Sigmoid colon (tissue), 7 donors: ENCODE measurements around the gene ZNF511. TPM values are rescaled to one million over a fixed set of nuclear protein-coding genes. Genes with fewer than 3 reads are reported as not detected.

Experiments
- DNase-seq: peaks from one replicate; pipeline ENCODE4 v3.0.0-alpha.2; 2019
- H3K27ac ChIP-seq, 4 donors: fragments of 200-600 bp; sonication (generic); one replicate each; pipeline ENCODE4 v1.5.1; 2016 to 2019; ENCODE audit warnings: mild to moderate bottlenecking in 1 of 4
- H3K27me3 ChIP-seq, 3 donors: fragments of 200-600 bp; sonication (generic); one replicate each; pipeline ENCODE4 v1.5.1; 2019; ENCODE audit warnings: mild to moderate bottlenecking in 1 of 3
- H3K36me3 ChIP-seq, 4 donors: fragments of 200-600 bp; sonication (generic); one replicate each; pipeline ENCODE4 v1.5.1; 2016 to 2019
- H3K4me1 ChIP-seq, 4 donors: fragments of 200-600 bp; sonication (generic); one replicate each; pipeline ENCODE4 v1.5.1; 2017 to 2019
- H3K4me3 ChIP-seq, 4 donors: fragments of 200-600 bp; sonication (generic); one replicate each; pipeline ENCODE4 v1.5.1; 2017 to 2019; ENCODE audit warnings: mild to moderate bottlenecking in 2 of 4, moderate library complexity in 1 of 4
- H3K9me3 ChIP-seq, 4 donors: fragments of 200-600 bp in 3 of 4; sonication (generic) in 3 of 4; one replicate each; pipeline versions ENCODE4 v1.5.1 to v1.6.1; 2013 to 2019
- EP300 ChIP-seq, 4 donors: sonication (generic); formaldehyde crosslinking; IDR thresholded peaks; one replicate each; pipeline ENCODE4 v1.6.1; 2017; ENCODE audit warnings: antibody characterized with exemption in 4 of 4
- POLR2A ChIP-seq, 2 donors: fragments of 450-650 bp; IDR thresholded peaks; one replicate each; pipeline ENCODE4 v1.6.1; 2016; ENCODE audit warnings: antibody characterized with exemption in 2 of 2, mild to moderate bottlenecking in 2 of 2, moderate library complexity in 2 of 2
- POLR2AphosphoS5 ChIP-seq, 4 donors: sonication (generic); formaldehyde crosslinking; IDR thresholded peaks; one replicate each; pipeline ENCODE4 v1.6.1; 2017; ENCODE audit warnings: antibody characterized with exemption in 4 of 4
- WGBS, 2 donors: extraction: QIAGEN DNeasy Blood & Tissue Kit; methylation state at CpG; one replicate each; pipeline ENCODE4 v1.1.7; 2013; 5-methylcytosine and 5-hydroxymethylcytosine counted together
- intact Hi-C: fragments of 100-400 bp; cut with DNase I; formaldehyde crosslinking; loops from one replicate; pipeline ENCODE4 v1.15.1; 2023
- polyA plus RNA-seq, 3 donors: library from polyadenylated mRNA; stranded (reverse); fragments of 200-250 nt; gene quantifications; one replicate each; pipeline ENCODE4 v1.2.3, GENCODE V29; 2013
- total RNA-seq, 4 donors: library from RNA; depleted of rRNA; stranded (reverse); fragments of >200 nt; gene quantifications; one replicate each; pipeline ENCODE4 v1.1.0, GENCODE V29; 2016
- TF ChIP-seq, protein P1 (sequence below), 4 experiments: fragments of 450-650 bp in 3 of 4; fragments of 200-600 bp in 1 of 4; IDR thresholded peaks; one replicate each; pipeline ENCODE4 v1.5.1; 2016 to 2019; ENCODE audit warnings: antibody characterized with exemption in 4 of 4, mild to moderate bottlenecking in 3 of 4, moderate library complexity in 2 of 4
- donor health status: healthy with polysubstance abuse.
- donor health status: Bipolar disorder and iron deficiency.
- donor health status: healthy.

Gene ZNF511
- total and polyA plus RNA-seq, 7 donors = 34.7 to 55.6 (median 47.4) TPM

DNA sequence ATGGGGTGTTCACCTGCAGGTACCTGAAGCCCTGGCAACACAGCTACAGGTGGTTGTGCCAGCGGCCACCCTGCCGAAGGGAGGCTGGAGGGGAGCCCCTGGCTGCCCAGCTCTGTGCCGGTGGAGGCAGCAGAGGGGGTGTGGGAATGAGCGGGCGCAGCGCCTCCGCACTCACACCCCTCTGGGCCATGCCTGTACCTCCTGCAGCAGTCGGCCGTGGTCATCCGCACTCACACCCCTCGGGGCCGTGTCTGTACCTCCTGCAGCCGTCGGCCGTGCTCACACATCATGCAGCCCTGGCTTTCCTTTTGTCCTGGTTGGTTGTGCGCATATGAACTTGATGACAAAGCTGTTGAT is 1.7 kb downstream of the ZNF511 start:
- H3K9me3 ChIP-seq = no peaks in the 10 kb centered on the region
- no peak overlapping the region for H3K27ac ChIP-seq
- DNase-seq = no peak
- no peak overlapping the region for H3K4me3 ChIP-seq
- no peaks in the 10 kb centered on the region for H3K27me3 ChIP-seq
- H3K4me1 ChIP-seq = peaks cover 0 to 51% (median 47%) of the 10 kb centered on the region in 4 donors
- peaks cover 0 to 34% (median 13%) of the 10 kb centered on the region in 4 donors for H3K36me3 ChIP-seq
- TF ChIP-seq POLR2AphosphoS5 (IDR thresholded peaks at IDR 0.05) (no peak), POLR2A (IDR thresholded peaks at IDR 0.05) (no peak), EP300 (IDR thresholded peaks at IDR 0.05) (no peak)
- TF ChIP-seq, protein P1, sequence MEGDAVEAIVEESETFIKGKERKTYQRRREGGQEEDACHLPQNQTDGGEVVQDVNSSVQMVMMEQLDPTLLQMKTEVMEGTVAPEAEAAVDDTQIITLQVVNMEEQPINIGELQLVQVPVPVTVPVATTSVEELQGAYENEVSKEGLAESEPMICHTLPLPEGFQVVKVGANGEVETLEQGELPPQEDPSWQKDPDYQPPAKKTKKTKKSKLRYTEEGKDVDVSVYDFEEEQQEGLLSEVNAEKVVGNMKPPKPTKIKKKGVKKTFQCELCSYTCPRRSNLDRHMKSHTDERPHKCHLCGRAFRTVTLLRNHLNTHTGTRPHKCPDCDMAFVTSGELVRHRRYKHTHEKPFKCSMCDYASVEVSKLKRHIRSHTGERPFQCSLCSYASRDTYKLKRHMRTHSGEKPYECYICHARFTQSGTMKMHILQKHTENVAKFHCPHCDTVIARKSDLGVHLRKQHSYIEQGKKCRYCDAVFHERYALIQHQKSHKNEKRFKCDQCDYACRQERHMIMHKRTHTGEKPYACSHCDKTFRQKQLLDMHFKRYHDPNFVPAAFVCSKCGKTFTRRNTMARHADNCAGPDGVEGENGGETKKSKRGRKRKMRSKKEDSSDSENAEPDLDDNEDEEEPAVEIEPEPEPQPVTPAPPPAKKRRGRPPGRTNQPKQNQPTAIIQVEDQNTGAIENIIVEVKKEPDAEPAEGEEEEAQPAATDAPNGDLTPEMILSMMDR (IDR thresholded peaks at IDR 0.05) = no peak
- WGBS, 2 donors = 96 to 98% methylated on average over 16 of the region's 16 CpGs
- intact Hi-C loops = no loop called here

DNA sequence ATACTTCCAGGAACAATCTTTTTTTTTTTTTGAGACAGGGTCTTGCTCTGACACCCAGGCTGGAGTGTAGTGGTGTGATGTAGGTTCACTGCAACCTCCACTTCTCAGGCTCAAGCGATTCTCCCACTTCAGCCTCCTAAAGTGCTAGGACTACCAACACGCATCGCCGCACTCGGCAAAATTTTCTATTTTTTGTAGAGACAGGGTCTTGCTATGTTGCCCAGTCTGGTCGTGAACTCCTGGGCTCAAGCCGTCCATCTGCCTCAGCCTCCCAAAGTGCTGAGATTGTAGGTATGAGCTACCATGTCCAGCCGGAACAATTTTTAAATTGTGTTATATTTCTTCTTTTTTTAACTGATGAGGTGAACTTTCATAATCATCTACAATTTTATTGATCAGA is 2.1 kb downstream of the ZNF511 start:
- 97% methylated on average over 8 of the region's 8 CpGs for WGBS, 2 donors

DNA sequence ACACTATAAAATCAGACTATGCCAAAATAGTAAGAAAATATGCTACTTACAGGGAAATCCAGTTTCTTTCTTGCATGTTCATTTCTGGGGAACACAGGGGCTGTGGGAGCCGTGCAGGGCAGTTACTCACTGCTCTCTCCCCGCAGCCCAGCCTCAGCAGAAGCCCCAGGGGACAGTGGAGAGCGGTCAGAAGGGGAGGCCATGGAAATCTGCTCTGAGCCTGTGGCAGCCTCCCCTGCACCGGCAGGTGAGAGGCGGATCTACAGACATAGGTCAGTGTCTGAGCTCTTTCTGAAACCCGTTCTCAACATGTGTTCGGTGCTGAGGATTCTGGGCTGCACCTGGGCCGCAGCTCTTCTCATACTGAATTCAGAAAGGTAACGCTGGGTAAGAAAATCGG is 2.9 kb downstream of the ZNF511 start:
- Histone ChIP-seq H3K36me3 (peaks cover 0 to 34% (median 13%) of the 10 kb centered on the region in 4 donors), H3K4me3 (no peak overlapping the region), H3K27me3 (no peaks in the 10 kb centered on the region), H3K27ac (no peak overlapping the region), H3K9me3 (no peaks in the 10 kb centered on the region), H3K4me1 (peaks cover 0 to 39% (median 36%) of the 10 kb centered on the region in 4 donors)
- WGBS, 2 donors = 94% methylated on average over 10 of the region's 10 CpGs
- TF ChIP-seq, protein P1 (IDR thresholded peaks at IDR 0.05) = no peak
- TF ChIP-seq POLR2AphosphoS5 (IDR thresholded peaks at IDR 0.05) (no peak), POLR2A (IDR thresholded peaks at IDR 0.05) (no peak), EP300 (IDR thresholded peaks at IDR 0.05) (no peak)
- intact Hi-C loops = no loop called here
- DNase-seq = no peak

More for the DNA sequence above, 2.1 kb downstream of the ZNF511 start:
- Histone ChIP-seq H3K4me3 (no peak overlapping the region), H3K27me3 (no peaks in the 10 kb centered on the region), H3K4me1 (peaks cover 0 to 47% (median 44%) of the 10 kb centered on the region in 4 donors), H3K36me3 (peaks cover 0 to 34% (median 13%) of the 10 kb centered on the region in 4 donors), H3K27ac (no peak overlapping the region), H3K9me3 (no peaks in the 10 kb centered on the region)
- DNase-seq = no peak
- intact Hi-C loops = no loop called here
- no peak for TF ChIP-seq POLR2AphosphoS5 (IDR thresholded peaks at IDR 0.05)
- no peak for TF ChIP-seq EP300 (IDR thresholded peaks at IDR 0.05)
- no peak for TF ChIP-seq POLR2A (IDR thresholded peaks at IDR 0.05)
- TF ChIP-seq, protein P1 (IDR thresholded peaks at IDR 0.05) = no peak

DNA sequence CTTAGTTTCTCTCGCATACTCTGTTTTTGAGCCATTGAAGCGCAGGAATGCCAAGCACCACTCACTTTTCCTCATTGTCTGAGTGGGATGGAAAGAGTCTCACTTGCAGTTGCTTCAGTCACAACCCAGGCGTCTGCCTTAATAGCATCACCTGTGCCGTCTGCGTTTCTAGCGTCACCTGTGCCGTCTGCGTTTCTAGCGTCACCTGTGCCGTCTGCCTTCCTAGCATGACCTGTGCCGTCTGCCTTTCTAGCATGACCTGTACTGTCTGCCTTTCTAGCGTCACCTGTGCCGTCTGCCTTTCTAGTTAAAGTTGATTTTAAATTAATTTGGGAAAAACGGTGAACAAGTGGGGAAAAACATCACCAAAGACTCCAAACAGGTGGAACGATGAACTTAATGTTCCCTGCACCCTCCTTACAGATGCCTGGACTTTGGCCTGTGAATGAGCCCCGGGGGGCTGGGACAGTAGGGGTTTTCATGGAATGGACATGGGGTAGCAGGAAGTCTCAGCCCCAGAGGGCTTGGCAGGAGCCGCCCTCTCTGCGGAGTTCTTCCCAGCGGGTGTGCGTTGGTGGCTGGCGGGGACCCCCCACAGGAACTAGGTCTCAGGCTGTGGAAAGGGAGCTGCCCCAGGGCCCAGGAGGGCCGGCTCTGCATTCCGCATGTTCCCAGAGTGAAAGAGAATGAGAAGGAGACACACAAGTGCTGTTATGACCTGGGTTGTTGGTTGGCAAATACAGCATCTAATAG is 3.5 kb downstream of the ZNF511 start:
- peaks cover 0 to 34% (median 13%) of the 10 kb centered on the region in 4 donors for H3K36me3 ChIP-seq
- 94 to 95% methylated on average over 23 of the region's 23 CpGs for whole genome bisulfite sequencing, 2 donors
- no peak overlapping the region for H3K27ac ChIP-seq
- DNase-seq = no peak
- H3K9me3 ChIP-seq = no peaks in the 10 kb centered on the region
- TF ChIP-seq POLR2A (IDR thresholded peaks at IDR 0.05) (no peak), EP300 (IDR thresholded peaks at IDR 0.05) (no peak), POLR2AphosphoS5 (IDR thresholded peaks at IDR 0.05) (no peak)
- TF ChIP-seq, protein P1 (IDR thresholded peaks at IDR 0.05) = no peak
- intact Hi-C loops = loop anchor here (2.0 kb wide), 1 partner anchor 67 kb away; the partner anchor contains the start of gene PAOX
- H3K4me1 ChIP-seq = peaks cover 0 to 33% (median 30%) of the 10 kb centered on the region in 4 donors
- H3K4me3 ChIP-seq = no peak overlapping the region
- no peaks in the 10 kb centered on the region for H3K27me3 ChIP-seq
